ENCODE data around the gene EIF2A.

EIF2A gene

GRCh38 chr3:150610785-150611184, 64.2 kb downstream of the EIF2A start:
- no peak overlapping the region for H3K4ac ChIP-seq (ENCODE audit: low read length)
- no peaks in the 10 kb centered on the region for H3K27me3 ChIP-seq (ENCODE audit: control insufficient read depth in 3 of 3, insufficient read depth in 3 of 3, low read depth in 1 of 3, low read length in 3 of 3)
- H3K14ac ChIP-seq (ENCODE audit: low read length), result no peak overlapping the region
- peaks cover 6 to 60% of the 10 kb centered on the region in 2 donors for H3K36me3 ChIP-seq (replicated peaks in 1 of 2; ENCODE audit: control insufficient read depth in 2 of 2, insufficient read depth in 2 of 2, low read length in 2 of 2)
- H3K4me1 ChIP-seq (ENCODE audit: control insufficient read depth in 2 of 2, insufficient read depth in 1 of 2, low read depth in 1 of 2, low read length in 2 of 2), result peaks cover 4 to 8% of the 10 kb centered on the region in 2 donors
- no peak overlapping the region for H3K18ac ChIP-seq (ENCODE audit: low read length)
- H4K8ac ChIP-seq (ENCODE audit: low read depth, low read length), result no peak overlapping the region
- no peak overlapping the region for H3K4me3 ChIP-seq (ENCODE audit: low read length in 2 of 2)
- H3K23ac ChIP-seq (ENCODE audit: low read depth, low read length, poor library complexity), result no peak overlapping the region
- H3K4me2 ChIP-seq (ENCODE audit: insufficient read depth, low read length, poor library complexity, severe bottlenecking), result no peak overlapping the region
- H3K9ac ChIP-seq (ENCODE audit: low read depth, low read length, poor library complexity), result no peak overlapping the region
- no peak overlapping the region for H2AK5ac ChIP-seq (ENCODE audit: low read depth, low read length)
- no peak overlapping the region for H3K27ac ChIP-seq (replicated peaks; ENCODE audit: low read length)
- DNase-seq (ENCODE audit: low spot score), result no peak
- H4K91ac ChIP-seq (ENCODE audit: low read depth, low read length, poor library complexity), result no peak overlapping the region
- H3K79me1 ChIP-seq (ENCODE audit: low read depth, low read length), result peaks cover 3% of the 10 kb centered on the region
- H2BK12ac ChIP-seq (ENCODE audit: low read length), result no peak overlapping the region
- H2AFZ ChIP-seq (ENCODE audit: low read length), result no peak overlapping the region
- no peak overlapping the region for H2BK5ac ChIP-seq (ENCODE audit: low read length)
- H2BK120ac ChIP-seq (ENCODE audit: low read depth, low read length), result no peak overlapping the region
- peaks cover 2 to 6% of the 10 kb centered on the region in 2 donors for H3K9me3 ChIP-seq (replicated peaks in 1 of 2; ENCODE audit: control insufficient read depth in 2 of 2, insufficient read depth in 1 of 2, low read depth in 1 of 2, low read length in 2 of 2)
- WGBS, 2 donors (ENCODE audit: extremely low coverage in 2 of 2, insufficient read length in 2 of 2, insufficient replicate concordance in 1 of 2), result no CpG with 5 or more reads among the region's 1 CpG
- H2BK15ac ChIP-seq (ENCODE audit: low read length), result no peak overlapping the region

- Histone ChIP-seq H3K9me3 (replicated peaks in 1 of 2; ENCODE audit: control insufficient read depth in 2 of 2, insufficient read depth in 1 of 2, low read depth in 1 of 2, low read length in 2 of 2) (peaks cover 2% of the 10 kb centered on the region in 2 donors), H3K4ac (ENCODE audit: low read length) (no peak overlapping the region), H3K27me3 (ENCODE audit: control insufficient read depth in 3 of 3, insufficient read depth in 3 of 3, low read depth in 1 of 3, low read length in 3 of 3) (no peaks in the 10 kb centered on the region), H3K4me2 (ENCODE audit: insufficient read depth, low read length, poor library complexity, severe bottlenecking) (no peak overlapping the region), H3K36me3 (replicated peaks in 1 of 2; ENCODE audit: control insufficient read depth in 2 of 2, insufficient read depth in 2 of 2, low read length in 2 of 2) (peaks cover 5 to 53% of the 10 kb centered on the region in 2 donors), H3K4me3 (ENCODE audit: low read length in 2 of 2) (no peak overlapping the region), H4K8ac (ENCODE audit: low read depth, low read length) (no peak overlapping the region), H2AK5ac (ENCODE audit: low read depth, low read length) (peak overlapping the region; percentile 37), H2BK12ac (ENCODE audit: low read length) (no peak overlapping the region), H3K4me1 (ENCODE audit: control insufficient read depth in 2 of 2, insufficient read depth in 1 of 2, low read depth in 1 of 2, low read length in 2 of 2) (peaks cover 4 to 8% of the 10 kb centered on the region in 2 donors), H2BK120ac (ENCODE audit: low read depth, low read length) (no peak overlapping the region), H2BK15ac (ENCODE audit: low read length) (no peak overlapping the region), H2BK5ac (ENCODE audit: low read length) (no peak overlapping the region), H3K23ac (ENCODE audit: low read depth, low read length, poor library complexity) (no peak overlapping the region), H3K18ac (ENCODE audit: low read length) (peak overlapping the region; percentile 13), H3K79me1 (ENCODE audit: low read depth, low read length) (peaks cover 3% of the 10 kb centered on the region), H2AFZ (ENCODE audit: low read length) (no peak overlapping the region), H3K9ac (ENCODE audit: low read depth, low read length, poor library complexity) (no peak overlapping the region), H3K27ac (replicated peaks; ENCODE audit: low read length) (no peak overlapping the region), H4K91ac (ENCODE audit: low read depth, low read length, poor library complexity) (no peak overlapping the region), H3K14ac (ENCODE audit: low read length) (no peak overlapping the region)
- no peak for DNase-seq (ENCODE audit: low spot score)
- no CpG with 5 or more reads among the region's 34 CpGs for WGBS, 2 donors (ENCODE audit: extremely low coverage in 2 of 2, insufficient read length in 2 of 2, insufficient replicate concordance in 1 of 2)
These were observed 65.1 kb downstream of the EIF2A start for GRCh38 chr3:150611666-150612065.

- Histone ChIP-seq H3K4me2 (ENCODE audit: insufficient read depth, low read length, poor library complexity, severe bottlenecking) (no peak overlapping the region), H2BK12ac (ENCODE audit: low read length) (no peak overlapping the region), H3K18ac (ENCODE audit: low read length) (no peak overlapping the region), H3K79me1 (ENCODE audit: low read depth, low read length) (peaks cover 5% of the 10 kb centered on the region), H4K8ac (ENCODE audit: low read depth, low read length) (no peak overlapping the region), H3K14ac (ENCODE audit: low read length) (no peak overlapping the region), H3K9ac (ENCODE audit: low read depth, low read length, poor library complexity) (no peak overlapping the region), H3K4ac (ENCODE audit: low read length) (no peak overlapping the region), H3K4me3 (ENCODE audit: low read length in 2 of 2) (no peak overlapping the region), H4K91ac (ENCODE audit: low read depth, low read length, poor library complexity) (no peak overlapping the region), H2AK5ac (ENCODE audit: low read depth, low read length) (no peak overlapping the region), H3K36me3 (replicated peaks in 1 of 2; ENCODE audit: control insufficient read depth in 2 of 2, insufficient read depth in 2 of 2, low read length in 2 of 2) (peaks cover 5 to 46% of the 10 kb centered on the region in 2 donors), H3K27me3 (ENCODE audit: control insufficient read depth in 3 of 3, insufficient read depth in 3 of 3, low read depth in 1 of 3, low read length in 3 of 3) (no peaks in the 10 kb centered on the region), H2BK5ac (ENCODE audit: low read length) (no peak overlapping the region), H3K9me3 (replicated peaks in 1 of 2; ENCODE audit: control insufficient read depth in 2 of 2, insufficient read depth in 1 of 2, low read depth in 1 of 2, low read length in 2 of 2) (peaks cover 2% of the 10 kb centered on the region in 2 donors), H3K4me1 (ENCODE audit: control insufficient read depth in 2 of 2, insufficient read depth in 1 of 2, low read depth in 1 of 2, low read length in 2 of 2) (peaks cover 1 to 6% of the 10 kb centered on the region in 2 donors), H2BK15ac (ENCODE audit: low read length) (no peak overlapping the region), H3K27ac (replicated peaks; ENCODE audit: low read length) (no peak overlapping the region), H3K23ac (ENCODE audit: low read depth, low read length, poor library complexity) (no peak overlapping the region), H2AFZ (ENCODE audit: low read length) (no peak overlapping the region), H2BK120ac (ENCODE audit: low read depth, low read length) (no peak overlapping the region)
- no peak for DNase-seq (ENCODE audit: low spot score)
- WGBS, 2 donors (ENCODE audit: extremely low coverage in 2 of 2, insufficient read length in 2 of 2, insufficient replicate concordance in 1 of 2), result no CpG with 5 or more reads among the region's 1 CpG
These were observed 65.9 kb downstream of the EIF2A start for GRCh38 chr3:150612494-150612893.

- H3K9me3 ChIP-seq (replicated peaks in 1 of 2; ENCODE audit: control insufficient read depth in 2 of 2, insufficient read depth in 1 of 2, low read depth in 1 of 2, low read length in 2 of 2), result peaks cover 2 to 3% of the 10 kb centered on the region in 2 donors
- peaks cover 5 to 45% of the 10 kb centered on the region in 2 donors for H3K36me3 ChIP-seq (replicated peaks in 1 of 2; ENCODE audit: control insufficient read depth in 2 of 2, insufficient read depth in 2 of 2, low read length in 2 of 2)
- H4K91ac ChIP-seq (ENCODE audit: low read depth, low read length, poor library complexity), result no peak overlapping the region
- H3K4me3 ChIP-seq (ENCODE audit: low read length in 2 of 2), result no peak overlapping the region
- no peak overlapping the region for H2AFZ ChIP-seq (ENCODE audit: low read length)
- peaks cover 5% of the 10 kb centered on the region for H3K79me1 ChIP-seq (ENCODE audit: low read depth, low read length)
- H2BK120ac ChIP-seq (ENCODE audit: low read depth, low read length), result no peak overlapping the region
- no peak overlapping the region for H3K27ac ChIP-seq (replicated peaks; ENCODE audit: low read length)
- peaks cover 0 to under 1% of the 10 kb centered on the region in 2 donors for H3K4me1 ChIP-seq (ENCODE audit: control insufficient read depth in 2 of 2, insufficient read depth in 1 of 2, low read depth in 1 of 2, low read length in 2 of 2)
- no peak overlapping the region for H3K9ac ChIP-seq (ENCODE audit: low read depth, low read length, poor library complexity)
- H2BK15ac ChIP-seq (ENCODE audit: low read length), result no peak overlapping the region
- H2BK12ac ChIP-seq (ENCODE audit: low read length), result no peak overlapping the region
- no CpG with 5 or more reads among the region's 2 CpGs for WGBS, 2 donors (ENCODE audit: extremely low coverage in 2 of 2, insufficient read length in 2 of 2, insufficient replicate concordance in 1 of 2)
- no peak overlapping the region for H3K18ac ChIP-seq (ENCODE audit: low read length)
- no peak overlapping the region for H3K4ac ChIP-seq (ENCODE audit: low read length)
- H3K4me2 ChIP-seq (ENCODE audit: insufficient read depth, low read length, poor library complexity, severe bottlenecking), result no peak overlapping the region
- no peak overlapping the region for H3K14ac ChIP-seq (ENCODE audit: low read length)
- no peak overlapping the region for H2AK5ac ChIP-seq (ENCODE audit: low read depth, low read length)
- H2BK5ac ChIP-seq (ENCODE audit: low read length), result no peak overlapping the region
- H3K27me3 ChIP-seq (ENCODE audit: control insufficient read depth in 3 of 3, insufficient read depth in 3 of 3, low read depth in 1 of 3, low read length in 3 of 3), result no peaks in the 10 kb centered on the region
- H4K8ac ChIP-seq (ENCODE audit: low read depth, low read length), result no peak overlapping the region
- no peak overlapping the region for H3K23ac ChIP-seq (ENCODE audit: low read depth, low read length, poor library complexity)
- no peak for DNase-seq (ENCODE audit: low spot score)
These were observed 66.4 kb downstream of the EIF2A start for GRCh38 chr3:150613034-150613433.

All from neuronal stem cell (in vitro differentiated cells).